Nephron (organoid): ENCODE data around the gene GNLY.

Experiments used
- H3K27ac Mint-ChIP-seq, 3 experiments: 2 replicates each; pipeline ENCODE4 v1.8.0; 2020; ENCODE audit warnings: mixed read lengths in 3 of 3, mild to moderate bottlenecking in 2 of 3, moderate library complexity in 1 of 3
- H3K27me3 Mint-ChIP-seq: 2 replicates; pipeline ENCODE4 v1.8.0; 2021; ENCODE audit warnings: low read depth, mild to moderate bottlenecking, moderate library complexity, mixed read lengths
- H3K36me3 Mint-ChIP-seq: 2 replicates; pipeline ENCODE4 v1.8.0; 2020; ENCODE audit warnings: low read depth, mixed read lengths
- H3K4me1 Mint-ChIP-seq: 2 replicates; pipeline ENCODE4 v1.8.0; 2020; ENCODE audit warnings: mixed read lengths
- H3K4me3 Mint-ChIP-seq, 3 experiments: 2 replicates each; pipeline ENCODE4 v1.8.0; 2020; ENCODE audit warnings: mild to moderate bottlenecking in 3 of 3, mixed read lengths in 3 of 3, moderate library complexity in 2 of 3
- H3K9me3 Mint-ChIP-seq: 2 replicates; pipeline ENCODE4 v1.8.0; 2020; ENCODE audit warnings: mixed read lengths
- TF ChIP-seq, protein P1 (sequence below), 3 experiments: fragments of 200-600 bp; sonication (generic); IDR thresholded peaks; one replicate each; pipeline ENCODE4 v1.5.0; 2021; ENCODE audit warnings: antibody characterized with exemption in 3 of 3; ENCODE audit not compliant: unreplicated experiment in 3 of 3

The GNLY gene

GRCh38 chr2:85719609-85720240, 25.6 kb downstream of the GNLY start:
- Mint-ChIP-seq H3K9me3 (peaks cover 9% of the 10 kb centered on the region), H3K27me3 (peaks cover 28% of the 10 kb centered on the region), H3K4me3 (no peak overlapping the region), H3K27ac (no peak overlapping the region), H3K36me3 (no peaks in the 10 kb centered on the region), H3K4me1 (peaks cover 5% of the 10 kb centered on the region)
- TF ChIP-seq, protein P1, sequence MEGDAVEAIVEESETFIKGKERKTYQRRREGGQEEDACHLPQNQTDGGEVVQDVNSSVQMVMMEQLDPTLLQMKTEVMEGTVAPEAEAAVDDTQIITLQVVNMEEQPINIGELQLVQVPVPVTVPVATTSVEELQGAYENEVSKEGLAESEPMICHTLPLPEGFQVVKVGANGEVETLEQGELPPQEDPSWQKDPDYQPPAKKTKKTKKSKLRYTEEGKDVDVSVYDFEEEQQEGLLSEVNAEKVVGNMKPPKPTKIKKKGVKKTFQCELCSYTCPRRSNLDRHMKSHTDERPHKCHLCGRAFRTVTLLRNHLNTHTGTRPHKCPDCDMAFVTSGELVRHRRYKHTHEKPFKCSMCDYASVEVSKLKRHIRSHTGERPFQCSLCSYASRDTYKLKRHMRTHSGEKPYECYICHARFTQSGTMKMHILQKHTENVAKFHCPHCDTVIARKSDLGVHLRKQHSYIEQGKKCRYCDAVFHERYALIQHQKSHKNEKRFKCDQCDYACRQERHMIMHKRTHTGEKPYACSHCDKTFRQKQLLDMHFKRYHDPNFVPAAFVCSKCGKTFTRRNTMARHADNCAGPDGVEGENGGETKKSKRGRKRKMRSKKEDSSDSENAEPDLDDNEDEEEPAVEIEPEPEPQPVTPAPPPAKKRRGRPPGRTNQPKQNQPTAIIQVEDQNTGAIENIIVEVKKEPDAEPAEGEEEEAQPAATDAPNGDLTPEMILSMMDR (IDR thresholded peaks at IDR 0.05; ENCODE audit: unreplicated experiment in 3 of 3): no peak

DNA sequence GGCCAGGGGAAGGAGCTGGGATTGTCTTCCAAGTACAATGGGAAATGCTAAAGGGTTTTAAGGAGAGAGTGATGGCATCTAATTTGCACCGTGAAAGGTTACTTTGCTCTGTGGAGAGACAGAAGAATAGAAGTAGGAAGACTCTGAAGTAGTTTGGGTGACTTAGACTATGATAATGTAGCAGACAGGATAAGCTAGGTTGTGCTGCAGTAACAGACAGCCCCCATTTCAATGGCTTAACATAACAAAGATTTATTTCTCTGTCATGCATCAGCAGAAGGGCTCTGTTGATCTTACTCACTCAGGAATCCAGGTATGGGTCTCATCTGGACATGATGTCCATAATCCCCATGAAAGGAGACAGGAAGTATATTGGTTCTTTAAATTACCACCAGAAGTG, 26.4 kb downstream of the GNLY start:
- TF ChIP-seq, protein P1 (IDR thresholded peaks at IDR 0.05; ENCODE audit: unreplicated experiment in 3 of 3): no peak
- Mint-ChIP-seq H3K9me3 (peaks cover 9% of the 10 kb centered on the region), H3K4me3 (no peak overlapping the region), H3K36me3 (no peaks in the 10 kb centered on the region), H3K4me1 (peaks cover 10% of the 10 kb centered on the region), H3K27ac (no peak overlapping the region), H3K27me3 (peaks cover 28% of the 10 kb centered on the region)

DNA sequence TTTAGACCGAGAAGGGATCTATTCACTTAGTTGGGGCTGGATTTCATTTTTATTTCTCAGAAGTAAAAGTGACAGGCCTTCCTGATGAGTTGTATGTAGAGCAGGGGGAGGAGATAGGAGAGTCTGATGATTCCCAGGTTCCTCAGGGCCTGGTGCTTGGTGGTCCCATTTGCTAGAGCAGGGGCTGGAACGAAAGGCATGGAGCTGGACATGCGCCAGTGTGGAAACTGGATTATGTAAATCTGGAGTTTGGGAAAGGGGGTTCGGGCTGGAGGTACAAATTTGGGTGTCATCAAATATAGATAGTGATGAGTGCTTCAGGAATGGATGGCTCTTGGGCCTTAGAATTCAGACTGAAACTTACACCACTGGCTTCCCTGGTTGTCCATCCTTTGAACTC, 27.5 kb downstream of the GNLY start:
- H3K36me3 Mint-ChIP-seq: no peaks in the 10 kb centered on the region
- H3K9me3 Mint-ChIP-seq: peaks cover 9% of the 10 kb centered on the region
- no peak overlapping the region for H3K4me3 Mint-ChIP-seq
- TF ChIP-seq, protein P1 (IDR thresholded peaks at IDR 0.05; ENCODE audit: unreplicated experiment in 3 of 3): no peak
- peaks cover 28% of the 10 kb centered on the region for H3K27me3 Mint-ChIP-seq
- peaks cover 12% of the 10 kb centered on the region for H3K4me1 Mint-ChIP-seq
- no peak overlapping the region for H3K27ac Mint-ChIP-seq

DNA sequence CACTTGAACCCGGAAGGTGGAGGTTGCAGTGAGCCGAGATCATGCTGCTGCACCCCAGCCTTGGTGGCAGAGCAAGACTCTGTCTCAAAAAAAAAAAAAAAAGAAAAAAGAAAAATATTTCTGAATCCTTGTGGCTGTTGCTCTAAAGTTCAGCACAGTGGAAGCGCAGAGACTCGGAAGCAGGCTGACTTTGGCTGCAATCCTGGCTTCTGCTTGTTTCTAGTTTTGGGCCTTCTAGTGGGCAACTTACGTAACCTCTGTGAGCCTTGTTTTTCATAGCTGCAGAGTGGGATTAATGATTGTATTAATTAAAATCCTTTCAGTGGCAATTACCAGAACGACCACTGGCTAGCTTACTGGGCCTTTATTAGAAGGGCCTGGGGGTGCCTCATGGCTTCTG, 28.4 kb downstream of the GNLY start:
- H3K36me3 Mint-ChIP-seq: no peaks in the 10 kb centered on the region
- no peak overlapping the region for H3K27ac Mint-ChIP-seq
- H3K9me3 Mint-ChIP-seq: peaks cover 9% of the 10 kb centered on the region
- H3K4me3 Mint-ChIP-seq: no peak overlapping the region
- H3K27me3 Mint-ChIP-seq: peaks cover 25% of the 10 kb centered on the region
- TF ChIP-seq, protein P1 (IDR thresholded peaks at IDR 0.05; ENCODE audit: unreplicated experiment in 3 of 3): no peak
- peaks cover 9% of the 10 kb centered on the region for H3K4me1 Mint-ChIP-seq

GRCh38 chr2:85723707-85724360, 29.7 kb downstream of the GNLY start:
- H3K9me3 Mint-ChIP-seq: peaks cover 9% of the 10 kb centered on the region
- peaks cover 7% of the 10 kb centered on the region for H3K4me1 Mint-ChIP-seq
- H3K27me3 Mint-ChIP-seq: peaks cover 23% of the 10 kb centered on the region
- H3K36me3 Mint-ChIP-seq: no peaks in the 10 kb centered on the region
- no peak overlapping the region for H3K4me3 Mint-ChIP-seq
- peak overlapping the region in 1 of 3 experiments; percentile 1 for H3K27ac Mint-ChIP-seq
- TF ChIP-seq, protein P1 (IDR thresholded peaks at IDR 0.05; ENCODE audit: unreplicated experiment in 3 of 3): no peak

DNA sequence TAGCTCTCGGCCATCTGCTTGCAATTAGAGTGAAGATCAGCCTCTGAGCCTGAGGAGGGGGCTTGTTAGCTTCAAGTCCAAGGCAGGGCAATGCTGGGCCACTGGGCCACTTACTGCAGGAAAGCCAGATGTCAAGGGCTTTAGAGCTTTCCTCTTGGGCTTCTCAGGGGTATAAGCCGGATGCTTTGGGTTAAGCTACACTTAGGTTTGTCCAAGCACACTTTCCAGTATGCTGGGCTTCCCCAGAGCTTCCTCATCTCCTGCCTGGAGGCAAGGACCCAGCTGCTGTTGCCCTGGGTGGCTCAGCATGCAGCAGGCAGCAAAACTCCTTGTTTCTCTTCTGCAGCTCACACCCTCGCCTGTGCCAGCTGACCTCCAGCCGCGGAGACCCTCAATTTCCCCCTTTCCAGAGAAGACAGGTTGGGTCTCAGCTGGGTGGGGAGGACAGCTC, 30.6 kb downstream of the GNLY start:
- H3K4me1 Mint-ChIP-seq: peaks cover 15% of the 10 kb centered on the region
- peaks cover 23% of the 10 kb centered on the region for H3K27me3 Mint-ChIP-seq
- no peaks in the 10 kb centered on the region for H3K36me3 Mint-ChIP-seq
- H3K9me3 Mint-ChIP-seq: peaks cover 9% of the 10 kb centered on the region
- H3K4me3 Mint-ChIP-seq: no peak overlapping the region
- H3K27ac Mint-ChIP-seq: peak overlapping the region; percentile 1 to 24 (median 7)
- TF ChIP-seq, protein P1 (IDR thresholded peaks at IDR 0.05; ENCODE audit: unreplicated experiment in 3 of 3): no peak
